ENCODE results near the gene BCL3. TPM values are rescaled to one million over a fixed set of nuclear protein-coding genes. Genes with fewer than 3 reads are reported as not detected.
A peak's percentile ranks its signal among the peaks of the same experiment; 100 is the strongest.

Gene BCL3
- polyA plus RNA-seq, 1 donor, result 60.2 TPM

DNA sequence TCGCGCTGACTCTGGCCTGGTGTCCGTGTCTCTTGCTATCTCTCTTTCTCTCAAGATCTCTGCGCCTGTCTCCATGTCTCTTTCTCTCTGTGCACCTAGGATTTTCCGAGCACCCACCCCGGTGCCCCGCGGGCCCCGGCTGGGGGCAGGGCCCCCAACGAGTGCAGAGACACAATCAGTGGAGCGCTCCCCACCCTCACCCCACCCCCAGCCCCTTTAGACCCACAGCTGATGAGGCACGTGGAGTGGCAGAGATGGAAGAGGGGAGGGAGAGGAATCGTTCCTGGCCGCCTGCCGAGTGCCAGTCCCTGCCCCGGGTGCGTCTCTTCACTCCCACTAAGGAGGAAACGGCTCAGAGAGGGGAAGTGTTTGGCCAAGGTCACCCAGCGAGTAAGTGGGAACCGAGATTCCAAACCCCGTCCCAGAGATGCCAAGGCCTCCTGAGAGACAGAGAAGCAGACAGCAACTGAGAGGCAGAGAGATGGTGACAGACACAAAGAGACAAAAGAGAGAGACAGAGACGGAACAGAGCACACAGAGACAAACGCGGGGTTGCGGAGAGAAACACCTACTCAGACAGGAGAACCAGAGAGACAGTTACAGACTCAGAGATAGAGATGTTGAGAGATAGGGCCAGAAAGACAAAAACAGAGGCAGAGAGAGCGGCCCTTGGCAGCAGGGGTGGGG, 626 bp upstream of the BCL3 start:
- Histone ChIP-seq H3K4me3 (ENCODE audit: low read length) (peak overlapping the region; percentile 49), H3K4me1 (ENCODE audit: control insufficient read depth, insufficient read depth, low read length) (peaks cover 70% of the 10 kb centered on the region), H3K27me3 (ENCODE audit: control insufficient read depth, insufficient read depth, low read length) (no peaks in the 10 kb centered on the region), H3K36me3 (ENCODE audit: control insufficient read depth, insufficient read depth, low read length) (peaks cover 25% of the 10 kb centered on the region), H3K9me3 (ENCODE audit: control insufficient read depth, low read depth, low read length) (no peaks in the 10 kb centered on the region), H3K27ac (ENCODE audit: low read length) (peak overlapping the region; percentile 99)
- 0% methylated on average over 1 of the region's 26 CpGs for WGBS (ENCODE audit: insufficient coverage, low lambda C conversion rate)
- peak in 1 of 2 donors; percentile 82 for DNase-seq

DNA sequence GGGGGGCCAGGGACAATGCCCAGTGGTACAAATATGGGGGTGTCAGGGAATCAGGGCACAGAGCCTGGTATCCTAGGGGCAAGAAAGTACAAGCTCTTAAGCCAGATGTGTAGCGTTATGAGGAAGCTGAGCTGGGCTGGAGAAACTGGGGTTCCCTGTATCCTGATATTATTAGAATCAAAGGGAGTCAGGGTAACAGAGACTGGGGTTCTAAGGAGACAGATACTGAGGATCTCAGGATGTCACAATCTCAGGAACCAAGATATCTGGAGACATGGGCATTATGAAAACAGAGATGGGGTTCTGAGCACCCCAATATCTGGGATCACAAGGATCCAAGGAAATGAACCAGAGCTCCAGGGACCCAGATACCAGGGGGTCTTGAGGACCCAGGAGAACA, 784 bp downstream of the BCL3 start:
- no peaks in the 10 kb centered on the region for H3K27me3 ChIP-seq (ENCODE audit: control insufficient read depth, insufficient read depth, low read length)
- H3K27ac ChIP-seq (ENCODE audit: low read length), result peak overlapping the region; percentile 90
- H3K36me3 ChIP-seq (ENCODE audit: control insufficient read depth, insufficient read depth, low read length), result peaks cover 26% of the 10 kb centered on the region
- DNase-seq, result no peak
- peak overlapping the region; percentile 69 for H3K4me3 ChIP-seq (ENCODE audit: low read length)
- no peaks in the 10 kb centered on the region for H3K9me3 ChIP-seq (ENCODE audit: control insufficient read depth, low read depth, low read length)
- no CpG with 5 or more reads among the region's 1 CpG for WGBS (ENCODE audit: insufficient coverage, low lambda C conversion rate)
- peaks cover 68% of the 10 kb centered on the region for H3K4me1 ChIP-seq (ENCODE audit: control insufficient read depth, insufficient read depth, low read length)

- no CpG with 5 or more reads among the region's 10 CpGs for WGBS (ENCODE audit: insufficient coverage, low lambda C conversion rate)
- DNase-seq, result no peak
These were observed 1.5 kb downstream of the BCL3 start for GRCh38 chr19:44749994-44750393.

DNA sequence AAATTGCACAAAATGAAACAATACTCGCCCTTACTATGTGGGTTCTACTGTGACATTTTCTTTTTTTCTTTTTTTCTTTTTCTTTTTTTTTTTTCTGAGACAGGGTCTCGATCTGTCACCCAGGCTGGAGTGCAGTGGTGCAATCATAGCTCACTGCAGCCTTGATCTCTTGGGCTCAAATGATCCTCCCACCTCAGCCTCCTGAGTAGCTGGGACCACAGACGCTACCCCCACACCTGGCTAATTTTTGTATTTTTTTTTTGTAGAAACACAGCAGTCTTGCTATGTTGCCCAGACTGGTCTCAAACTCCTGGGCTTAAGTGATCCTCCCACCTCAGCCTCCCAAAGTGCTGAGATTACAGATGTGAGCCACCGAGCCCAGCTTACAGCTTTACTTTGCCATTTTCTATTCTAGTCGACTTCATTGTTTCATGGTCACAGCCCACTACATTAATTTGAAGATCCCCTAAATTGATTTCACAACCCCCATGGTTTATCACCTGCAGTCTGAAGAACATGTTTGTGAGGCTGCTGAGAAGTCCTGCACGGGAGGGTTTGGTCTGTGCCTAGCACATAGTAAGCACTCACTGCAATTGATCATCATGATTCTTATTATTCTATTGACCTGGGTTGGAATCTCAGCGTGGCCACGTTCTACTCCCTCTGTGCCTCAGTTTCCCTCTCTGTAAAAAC, 3.8 kb downstream of the BCL3 start:
- Histone ChIP-seq H3K36me3 (ENCODE audit: control insufficient read depth, insufficient read depth, low read length) (peaks cover 48% of the 10 kb centered on the region), H3K27me3 (ENCODE audit: control insufficient read depth, insufficient read depth, low read length) (no peaks in the 10 kb centered on the region), H3K9me3 (ENCODE audit: control insufficient read depth, low read depth, low read length) (no peaks in the 10 kb centered on the region), H3K4me1 (ENCODE audit: control insufficient read depth, insufficient read depth, low read length) (peaks cover 65% of the 10 kb centered on the region), H3K4me3 (ENCODE audit: low read length) (no peak overlapping the region), H3K27ac (ENCODE audit: low read length) (no peak overlapping the region)
- 100% methylated on average over 1 of the region's 8 CpGs for WGBS (ENCODE audit: insufficient coverage, low lambda C conversion rate)
- DNase-seq, result no peak

More at GRCh38 chr19:44749994-44750393, 1.5 kb downstream of the BCL3 start:
- H3K27ac ChIP-seq (ENCODE audit: low read length), result peak overlapping the region; percentile 90
- H3K27me3 ChIP-seq (ENCODE audit: control insufficient read depth, insufficient read depth, low read length), result no peaks in the 10 kb centered on the region
- H3K4me1 ChIP-seq (ENCODE audit: control insufficient read depth, insufficient read depth, low read length), result peaks cover 67% of the 10 kb centered on the region
- no peaks in the 10 kb centered on the region for H3K9me3 ChIP-seq (ENCODE audit: control insufficient read depth, low read depth, low read length)
- H3K4me3 ChIP-seq (ENCODE audit: low read length), result peak overlapping the region; percentile 69
- peaks cover 27% of the 10 kb centered on the region for H3K36me3 ChIP-seq (ENCODE audit: control insufficient read depth, insufficient read depth, low read length)

DNA sequence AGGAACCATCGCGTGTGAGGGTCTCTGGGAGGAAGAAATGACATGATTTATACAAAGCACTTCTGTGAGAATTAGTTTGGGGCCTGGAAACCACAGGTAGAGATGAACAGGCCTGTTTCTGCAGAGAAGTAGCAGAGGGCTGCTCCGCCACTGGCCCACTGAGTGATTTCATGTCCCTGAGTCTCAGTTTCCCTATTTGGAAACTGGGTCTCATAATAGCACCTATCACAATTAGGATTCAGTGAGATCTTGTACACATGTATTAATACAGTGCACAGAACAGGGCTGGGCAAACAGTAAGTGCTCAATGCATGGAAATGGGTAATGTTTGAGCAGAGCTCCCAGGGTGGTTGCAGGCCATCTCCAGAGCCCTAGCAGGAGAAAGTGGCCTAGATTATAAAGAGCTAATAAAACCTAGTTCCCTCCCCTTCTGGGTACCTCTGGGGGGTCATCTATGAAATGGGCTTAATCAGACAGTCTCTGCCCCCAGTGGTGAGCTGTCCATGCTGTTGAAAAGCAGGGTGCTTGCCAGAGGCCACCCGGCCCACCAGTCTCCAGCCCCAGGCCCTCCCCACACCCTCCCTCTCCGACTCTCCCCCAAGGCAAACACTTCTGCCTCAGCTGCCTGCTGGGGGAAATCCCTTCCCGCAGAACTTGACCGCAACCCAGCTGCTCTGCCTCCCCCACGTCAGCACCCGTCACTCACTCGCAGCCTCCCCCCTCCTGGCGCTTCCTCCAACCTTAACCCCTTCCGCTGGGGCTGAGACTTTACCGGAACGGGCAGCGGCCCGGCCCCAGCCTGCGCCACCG, 4.5 kb downstream of the BCL3 start:
- WGBS (ENCODE audit: insufficient coverage, low lambda C conversion rate), result no CpG with 5 or more reads among the region's 18 CpGs
- Histone ChIP-seq H3K36me3 (ENCODE audit: control insufficient read depth, insufficient read depth, low read length) (peaks cover 55% of the 10 kb centered on the region), H3K27me3 (ENCODE audit: control insufficient read depth, insufficient read depth, low read length) (no peaks in the 10 kb centered on the region), H3K27ac (ENCODE audit: low read length) (peak overlapping the region; percentile 86), H3K9me3 (ENCODE audit: control insufficient read depth, low read depth, low read length) (no peaks in the 10 kb centered on the region), H3K4me3 (ENCODE audit: low read length) (peak overlapping the region; percentile 36), H3K4me1 (ENCODE audit: control insufficient read depth, insufficient read depth, low read length) (peaks cover 66% of the 10 kb centered on the region)
- DNase-seq, result peak; percentile 90 to 94

DNA sequence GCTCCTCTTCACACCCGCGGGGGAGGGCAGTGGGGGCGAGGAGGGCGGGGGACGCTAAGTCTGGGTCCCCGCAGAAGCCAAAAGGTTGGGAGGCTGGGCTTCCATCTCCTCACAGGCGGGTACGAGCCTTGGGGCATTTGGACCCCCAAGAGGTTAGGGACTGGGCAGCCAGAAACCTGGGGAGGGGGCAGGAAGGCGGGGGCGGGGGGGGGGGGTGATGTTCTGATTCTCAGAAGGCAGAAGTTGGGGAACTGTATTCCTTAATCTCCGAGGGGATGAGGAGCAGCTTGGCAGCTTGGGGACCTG, 5.1 kb downstream of the BCL3 start:
- peaks cover 60% of the 10 kb centered on the region for H3K36me3 ChIP-seq (ENCODE audit: control insufficient read depth, insufficient read depth, low read length)
- H3K4me1 ChIP-seq (ENCODE audit: control insufficient read depth, insufficient read depth, low read length), result peaks cover 65% of the 10 kb centered on the region
- no CpG with 5 or more reads among the region's 11 CpGs for WGBS (ENCODE audit: insufficient coverage, low lambda C conversion rate)

DNA sequence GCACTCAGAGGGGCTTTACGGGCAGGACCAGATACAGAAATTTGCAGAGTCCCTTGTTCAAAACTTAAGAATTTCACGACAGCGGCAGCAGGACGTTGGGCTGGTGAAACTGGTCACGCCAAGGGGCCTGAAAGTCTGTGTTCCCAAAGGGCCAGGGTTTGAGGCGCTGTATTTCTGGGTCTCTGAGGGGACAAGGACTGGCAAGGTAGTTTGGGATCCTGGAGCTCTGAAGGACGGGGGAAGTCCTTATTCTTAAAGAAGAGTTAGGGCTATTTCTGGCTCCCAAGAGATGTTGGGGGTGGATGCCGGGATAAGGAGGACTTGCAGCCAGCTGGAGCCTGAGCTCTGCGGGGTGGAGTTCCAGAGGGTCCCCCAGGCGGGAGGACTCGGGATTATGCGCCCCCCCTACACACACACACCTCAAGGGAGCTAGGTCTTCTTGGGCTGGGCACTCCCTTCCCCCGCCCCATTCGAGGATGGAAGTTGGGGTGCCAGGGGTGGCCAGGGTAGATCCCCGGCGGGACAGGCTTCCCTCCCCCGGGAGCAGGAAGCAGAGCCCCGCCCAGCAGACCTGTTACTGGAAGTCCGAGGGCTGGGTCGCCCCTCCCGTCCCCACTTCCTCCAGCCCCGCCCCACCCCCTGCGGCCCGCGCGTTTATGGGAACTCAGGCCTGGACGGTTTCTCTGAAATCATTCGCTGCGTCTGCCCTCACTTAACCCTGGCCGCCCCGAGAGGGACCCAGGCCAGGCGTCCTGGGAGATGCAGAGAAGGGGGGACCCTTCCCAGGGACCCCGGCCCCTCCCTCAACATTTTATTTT, 5.6 kb downstream of the BCL3 start:
- no peaks in the 10 kb centered on the region for H3K27me3 ChIP-seq (ENCODE audit: control insufficient read depth, insufficient read depth, low read length)
- H3K27ac ChIP-seq (ENCODE audit: low read length), result peak overlapping the region; percentile 86
- DNase-seq, result peak; percentile 76 to 93
- peak overlapping the region; percentile 36 for H3K4me3 ChIP-seq (ENCODE audit: low read length)
- no peaks in the 10 kb centered on the region for H3K9me3 ChIP-seq (ENCODE audit: control insufficient read depth, low read depth, low read length)
- peaks cover 63% of the 10 kb centered on the region for H3K36me3 ChIP-seq (ENCODE audit: control insufficient read depth, insufficient read depth, low read length)
- H3K4me1 ChIP-seq (ENCODE audit: control insufficient read depth, insufficient read depth, low read length), result peaks cover 65% of the 10 kb centered on the region
- no CpG with 5 or more reads among the region's 33 CpGs for WGBS (ENCODE audit: insufficient coverage, low lambda C conversion rate)

More for the DNA sequence above, 5.1 kb downstream of the BCL3 start:
- H3K27ac ChIP-seq (ENCODE audit: low read length), result peak overlapping the region; percentile 86
- H3K27me3 ChIP-seq (ENCODE audit: control insufficient read depth, insufficient read depth, low read length), result no peaks in the 10 kb centered on the region
- H3K4me3 ChIP-seq (ENCODE audit: low read length), result peak overlapping the region; percentile 36
- no peaks in the 10 kb centered on the region for H3K9me3 ChIP-seq (ENCODE audit: control insufficient read depth, low read depth, low read length)
- no peak for DNase-seq

DNA sequence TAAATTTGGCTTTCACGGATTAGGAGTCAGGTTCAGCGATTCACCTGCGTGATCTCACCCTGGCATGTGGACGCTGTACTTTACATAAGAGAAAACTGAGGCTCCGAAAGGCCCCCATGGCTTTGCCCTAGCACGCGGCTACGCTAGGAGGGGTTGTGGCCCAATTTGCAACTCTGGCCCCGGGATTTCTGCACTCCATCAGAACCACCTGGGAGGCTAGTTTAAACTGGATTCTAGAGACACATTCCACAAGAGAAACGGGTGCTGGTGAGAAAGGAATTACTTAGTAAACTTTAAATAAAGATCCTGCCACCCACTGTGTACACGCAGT, 6.2 kb downstream of the BCL3 start:
- no CpG with 5 or more reads among the region's 11 CpGs for WGBS (ENCODE audit: insufficient coverage, low lambda C conversion rate)
- H3K4me3 ChIP-seq (ENCODE audit: low read length), result peak overlapping the region; percentile 36
- H3K4me1 ChIP-seq (ENCODE audit: control insufficient read depth, insufficient read depth, low read length), result peaks cover 63% of the 10 kb centered on the region

DNA sequence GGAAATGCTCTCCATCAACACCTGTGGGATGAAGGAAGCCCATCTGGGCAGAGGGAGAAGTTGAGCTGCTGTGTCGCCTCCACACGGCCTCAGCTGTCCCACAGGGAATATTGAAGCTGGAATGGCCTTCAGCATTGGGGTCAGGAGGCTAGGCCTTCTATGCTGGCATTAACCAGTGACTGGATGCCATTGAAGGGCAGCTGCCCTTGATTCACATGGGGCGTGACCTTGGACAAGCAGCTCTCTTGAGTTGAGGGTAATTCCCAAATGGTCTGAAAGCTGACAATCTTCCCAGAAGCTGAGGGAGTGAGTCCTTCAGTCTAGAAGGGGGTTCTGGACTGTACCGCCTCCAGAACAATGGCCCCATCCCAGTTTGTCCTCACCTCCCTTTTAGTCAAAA, 6.7 kb downstream of the BCL3 start:
- Histone ChIP-seq H3K4me3 (ENCODE audit: low read length) (no peak overlapping the region), H3K27ac (ENCODE audit: low read length) (no peak overlapping the region), H3K27me3 (ENCODE audit: control insufficient read depth, insufficient read depth, low read length) (no peaks in the 10 kb centered on the region), H3K4me1 (ENCODE audit: control insufficient read depth, insufficient read depth, low read length) (peaks cover 60% of the 10 kb centered on the region), H3K9me3 (ENCODE audit: control insufficient read depth, low read depth, low read length) (no peaks in the 10 kb centered on the region), H3K36me3 (ENCODE audit: control insufficient read depth, insufficient read depth, low read length) (peaks cover 68% of the 10 kb centered on the region)
- no peak for DNase-seq
- WGBS (ENCODE audit: insufficient coverage, low lambda C conversion rate), result no CpG with 5 or more reads among the region's 4 CpGs

More for the DNA sequence above, 6.2 kb downstream of the BCL3 start:
- H3K27ac ChIP-seq (ENCODE audit: low read length), result peak overlapping the region; percentile 47
- H3K36me3 ChIP-seq (ENCODE audit: control insufficient read depth, insufficient read depth, low read length), result peaks cover 68% of the 10 kb centered on the region
- no peaks in the 10 kb centered on the region for H3K27me3 ChIP-seq (ENCODE audit: control insufficient read depth, insufficient read depth, low read length)
- no peak for DNase-seq
- H3K9me3 ChIP-seq (ENCODE audit: control insufficient read depth, low read depth, low read length), result no peaks in the 10 kb centered on the region

DNA sequence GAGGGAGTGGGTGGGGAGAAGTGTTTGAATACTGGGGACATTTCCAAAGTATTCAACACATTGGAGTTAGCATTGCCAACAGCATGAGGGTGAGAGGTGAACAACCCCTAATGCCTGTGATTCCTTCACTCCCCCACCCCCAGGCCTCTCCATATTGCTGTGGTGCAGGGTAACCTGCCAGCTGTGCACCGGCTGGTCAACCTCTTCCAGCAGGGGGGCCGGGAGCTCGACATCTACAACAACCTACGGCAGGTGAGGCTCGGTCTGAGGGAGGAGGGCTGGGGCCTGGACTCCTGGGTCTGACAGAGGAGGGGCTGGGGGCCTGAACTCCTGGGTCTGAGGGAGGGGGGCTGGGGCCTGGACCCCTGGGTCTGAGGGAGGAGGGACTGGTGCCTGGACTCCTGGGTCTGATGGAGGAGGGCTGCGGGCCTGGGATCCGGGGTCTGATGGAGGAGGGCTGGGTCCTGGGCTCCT, 7.6 kb downstream of the BCL3 start:
- no peaks in the 10 kb centered on the region for H3K9me3 ChIP-seq (ENCODE audit: control insufficient read depth, low read depth, low read length)
- H3K27me3 ChIP-seq (ENCODE audit: control insufficient read depth, insufficient read depth, low read length), result no peaks in the 10 kb centered on the region
- H3K27ac ChIP-seq (ENCODE audit: low read length), result no peak overlapping the region
- H3K4me1 ChIP-seq (ENCODE audit: control insufficient read depth, insufficient read depth, low read length), result peaks cover 53% of the 10 kb centered on the region
- H3K36me3 ChIP-seq (ENCODE audit: control insufficient read depth, insufficient read depth, low read length), result peaks cover 65% of the 10 kb centered on the region
- WGBS (ENCODE audit: insufficient coverage, low lambda C conversion rate), result no CpG with 5 or more reads among the region's 7 CpGs
- no peak overlapping the region for H3K4me3 ChIP-seq (ENCODE audit: low read length)
- no peak for DNase-seq
